ENCODE data around the gene RAPGEF1. TPM values are rescaled to one million over a fixed set of nuclear protein-coding genes. Genes with fewer than 3 reads are reported as not detected.

RAPGEF1 gene
- total RNA-seq, 1 experiment from 2014 or later: 61.5 TPM

GRCh38 chr9:131618071-131618479 lies 121.8 kb downstream of the RAPGEF1 start:
- Histone ChIP-seq H3K4me1 (ENCODE audit: insufficient read depth, low read length, poor library complexity, severe bottlenecking) (no peaks in the 10 kb centered on the region), H3K27me3 (replicated peaks; ENCODE audit: insufficient read depth, low read depth, low read length, poor library complexity) (no peaks in the 10 kb centered on the region), H3K4me3 (ENCODE audit: low read depth, low read length, poor library complexity, severe bottlenecking) (no peak overlapping the region), H3K36me3 (ENCODE audit: insufficient read depth, low read length, poor library complexity, severe bottlenecking) (peaks cover 11% of the 10 kb centered on the region), H3K27ac (ENCODE audit: low read depth, low read length, poor library complexity, severe bottlenecking) (no peak overlapping the region), H3K9me3 (ENCODE audit: low read depth, low read length, poor library complexity, severe bottlenecking) (no peaks in the 10 kb centered on the region)
- DNase-seq (ENCODE audit: low spot score): peak; percentile 61
- TF ChIP-seq EZH2 (IDR thresholded peaks at IDR 0.05; ENCODE audit: borderline replicate concordance, low read depth, low read length, poor library complexity, severe bottlenecking) (no peak), CTCF (conservative IDR thresholded peaks at IDR 0.05; ENCODE audit: low read depth, low read length) (no peak)
- POLR2A ChIA-PET (ENCODE audit: low non-redundant PET): no interaction called here
- CTCF ChIA-PET: no interaction called here
- BruUV-seq (replicated peaks): no TSS peak
- intact Hi-C loops (cut with micrococcal nuclease; ENCODE audit: unreplicated experiment): no loop called here

GRCh38 chr9:131617611-131618010 lies 122.3 kb downstream of the RAPGEF1 start:
- Histone ChIP-seq H3K36me3 (ENCODE audit: insufficient read depth, low read length, poor library complexity, severe bottlenecking) (peaks cover 11% of the 10 kb centered on the region), H3K9me3 (ENCODE audit: low read depth, low read length, poor library complexity, severe bottlenecking) (no peaks in the 10 kb centered on the region), H3K27ac (ENCODE audit: low read depth, low read length, poor library complexity, severe bottlenecking) (no peak overlapping the region), H3K4me3 (ENCODE audit: low read depth, low read length, poor library complexity, severe bottlenecking) (no peak overlapping the region), H3K27me3 (replicated peaks; ENCODE audit: insufficient read depth, low read depth, low read length, poor library complexity) (no peaks in the 10 kb centered on the region), H3K4me1 (ENCODE audit: insufficient read depth, low read length, poor library complexity, severe bottlenecking) (no peaks in the 10 kb centered on the region)
- DNase-seq (ENCODE audit: low spot score): no peak
- no peak for TF ChIP-seq EZH2 (IDR thresholded peaks at IDR 0.05; ENCODE audit: borderline replicate concordance, low read depth, low read length, poor library complexity, severe bottlenecking)
- no peak for TF ChIP-seq CTCF (conservative IDR thresholded peaks at IDR 0.05; ENCODE audit: low read depth, low read length)
- CTCF ChIA-PET: no interaction called here
- BruUV-seq (replicated peaks): no TSS peak
- POLR2A ChIA-PET (ENCODE audit: low non-redundant PET): no interaction called here
- intact Hi-C loops (cut with micrococcal nuclease; ENCODE audit: unreplicated experiment): no loop called here

GRCh38 chr9:131616983-131617604 lies 122.8 kb downstream of the RAPGEF1 start:
- Histone ChIP-seq H3K27me3 (replicated peaks; ENCODE audit: insufficient read depth, low read depth, low read length, poor library complexity) (no peaks in the 10 kb centered on the region), H3K4me1 (ENCODE audit: insufficient read depth, low read length, poor library complexity, severe bottlenecking) (no peaks in the 10 kb centered on the region), H3K36me3 (ENCODE audit: insufficient read depth, low read length, poor library complexity, severe bottlenecking) (peaks cover 11% of the 10 kb centered on the region), H3K9me3 (ENCODE audit: low read depth, low read length, poor library complexity, severe bottlenecking) (no peaks in the 10 kb centered on the region), H3K27ac (ENCODE audit: low read depth, low read length, poor library complexity, severe bottlenecking) (no peak overlapping the region), H3K4me3 (ENCODE audit: low read depth, low read length, poor library complexity, severe bottlenecking) (no peak overlapping the region)
- CTCF ChIA-PET: no interaction called here
- intact Hi-C loops (cut with micrococcal nuclease; ENCODE audit: unreplicated experiment): no loop called here
- DNase-seq (ENCODE audit: low spot score): no peak
- POLR2A ChIA-PET (ENCODE audit: low non-redundant PET): no interaction called here
- no TSS peak for BruUV-seq (replicated peaks)
- TF ChIP-seq CTCF (conservative IDR thresholded peaks at IDR 0.05; ENCODE audit: low read depth, low read length) (no peak), EZH2 (IDR thresholded peaks at IDR 0.05; ENCODE audit: borderline replicate concordance, low read depth, low read length, poor library complexity, severe bottlenecking) (no peak)

Measured in A673 (cell line).